SK-N-SH (cell line): ENCODE results near the gene ANKRD33B. TPM values are rescaled to one million over a fixed set of nuclear protein-coding genes. Genes with fewer than 3 reads are reported as not detected.

Source experiments
- CTCF ChIA-PET: fragments of 300-600, 350-600 bp; formaldehyde crosslinking; extraction: SDS; loops from one replicate; lab custom pipeline; 2021; lab: Yijun Ruan, JAX
- POLR2A ChIA-PET: fragments of 350-600 bp; sonication (Branson Sonifier 250); formaldehyde crosslinking; extraction: SDS; loops from one replicate; lab custom pipeline; 2020; ENCODE audit warnings: antibody characterized with exemption, inconsistent platforms; lab: Yijun Ruan, JAX
- DNase-seq: peaks from one replicate; pipeline ENCODE4 v3.0.0; 2012
- H2AFZ ChIP-seq: fragments of 200-600 bp; sonication (generic); 2 replicates; pipeline ENCODE4 v1.8.1; 2016; ENCODE audit warnings: antibody characterized with exemption, mild to moderate bottlenecking, low read depth
- H3F3A ChIP-seq: fragments of 200-600 bp; sonication (generic); replicated peaks from 2 replicates; pipeline ENCODE3; 2016; ENCODE audit warnings: antibody characterized with exemption, mild to moderate bottlenecking; ENCODE audit not compliant: insufficient read depth
- H3K27ac ChIP-seq, 2 experiments: fragments of 200-500 bp in 1 of 2; fragments of 200-600 bp in 1 of 2; sonication (Bioruptor generic) in 1 of 2; sonication (generic), shearing (Covaris generic) in 1 of 2; 2 replicates each; pipeline versions ENCODE4 v1.5.1 to v1.6.1; 2014 to 2016; ENCODE audit warnings: low read depth in 2 of 2, inconsistent platforms in 1 of 2, low read length in 1 of 2, mild to moderate bottlenecking in 1 of 2, mixed read lengths in 1 of 2
- H3K27me3 ChIP-seq: fragments of 200-600 bp; sonication (generic), shearing (Covaris generic); 2 replicates; pipeline ENCODE4 v1.6.1; 2016; ENCODE audit warnings: mixed run types; ENCODE audit not compliant: insufficient read depth
- H3K36me3 ChIP-seq, 2 experiments: fragments of 200-500 bp in 1 of 2; fragments of 200-600 bp in 1 of 2; sonication (Bioruptor generic) in 1 of 2; sonication (generic) in 1 of 2; replicated peaks in 1 of 2; 2 replicates each; pipeline versions ENCODE3 to v1.5.1; 2014 to 2016; ENCODE audit warnings: low read length in 1 of 2, mild to moderate bottlenecking in 1 of 2; ENCODE audit not compliant: insufficient read depth in 2 of 2, control insufficient read depth in 1 of 2
- H3K4me1 ChIP-seq, 2 experiments: fragments of 200-500 bp in 1 of 2; fragments of 200-600 bp in 1 of 2; sonication (Bioruptor generic) in 1 of 2; sonication (generic), shearing (Covaris generic) in 1 of 2; 2 replicates each; pipeline versions ENCODE4 v1.5.1 to v1.6.1; 2014 to 2016; ENCODE audit warnings: low read depth in 1 of 2, low read length in 1 of 2, mixed run types in 1 of 2; ENCODE audit not compliant: insufficient read depth in 2 of 2, control insufficient read depth in 1 of 2
- H3K4me2 ChIP-seq: fragments of 200-600 bp; sonication (generic), shearing (Covaris generic); 2 replicates; pipeline ENCODE4 v1.6.1; 2017; ENCODE audit warnings: mixed run types
- H3K4me3 ChIP-seq, 2 experiments: fragments of 200-500 bp in 1 of 2; fragments of 200-600 bp in 1 of 2; sonication (Bioruptor generic) in 1 of 2; sonication (generic), shearing (Covaris generic) in 1 of 2; 2 replicates each; pipeline versions ENCODE4 v1.5.1 to v1.8.1; 2014 to 2016; ENCODE audit warnings: low read depth in 2 of 2, inconsistent platforms in 1 of 2, low read length in 1 of 2, mild to moderate bottlenecking in 1 of 2, mixed read lengths in 1 of 2, moderate library complexity in 1 of 2
- H3K79me2 ChIP-seq: fragments of 200-600 bp; sonication (generic); 2 replicates; pipeline ENCODE4 v1.8.1; 2017; ENCODE audit warnings: mild to moderate bottlenecking; ENCODE audit not compliant: insufficient read depth
- H3K9ac ChIP-seq: fragments of 200-600 bp; sonication (generic); 2 replicates; pipeline ENCODE4 v1.6.1; 2017; ENCODE audit warnings: mixed run types
- H3K9me2 ChIP-seq: fragments of 200-600 bp; sonication (generic); 2 replicates; pipeline ENCODE4 v1.6.1; 2017; ENCODE audit warnings: mixed run types
- H3K9me3 ChIP-seq: fragments of 200-600 bp; sonication (generic); 2 replicates; pipeline ENCODE4 v1.6.1; 2017; ENCODE audit warnings: mixed run types, mild to moderate bottlenecking, moderate library complexity
- H4K20me1 ChIP-seq: fragments of 200-600 bp; sonication (generic); 2 replicates; pipeline ENCODE4 v1.6.1; 2017; ENCODE audit warnings: mild to moderate bottlenecking, mixed run types; ENCODE audit not compliant: insufficient read depth
- ELF1 ChIP-seq: IDR thresholded peaks from 2 replicates; pipeline ENCODE4 v1.4.0; 2012
- FOSL2 ChIP-seq: IDR thresholded peaks from 2 replicates; pipeline ENCODE4 v1.4.0; 2012; ENCODE audit warnings: low read depth, mild to moderate bottlenecking, moderate library complexity, borderline replicate concordance
- FOXJ3 ChIP-seq: sonication (generic); formaldehyde crosslinking; IDR thresholded peaks from 2 replicates; pipeline ENCODE4 v1.5.1; 2020; ENCODE audit warnings: mild to moderate bottlenecking, missing genetic modification reagents
- GABPA ChIP-seq: IDR thresholded peaks from 2 replicates; pipeline ENCODE4 v1.4.0; 2012; ENCODE audit warnings: low read depth, mild to moderate bottlenecking
- GATA2 ChIP-seq: sonication (generic); formaldehyde crosslinking; IDR thresholded peaks from 2 replicates; pipeline ENCODE4 v1.5.0; 2020; ENCODE audit warnings: mild to moderate bottlenecking, missing genetic modification reagents
- MEF2A ChIP-seq: IDR thresholded peaks from 2 replicates; pipeline ENCODE4 v1.4.0; 2012; ENCODE audit warnings: low read depth, borderline replicate concordance
- NFIC ChIP-seq: IDR thresholded peaks from 2 replicates; pipeline ENCODE4 v1.4.0; 2012; ENCODE audit warnings: borderline replicate concordance
- POLR2AphosphoS5 ChIP-seq: IDR thresholded peaks from 2 replicates; pipeline ENCODE4 v1.6.1; 2012; ENCODE audit warnings: low read depth, low read length
- RAD21 ChIP-seq: IDR thresholded peaks from 2 replicates; pipeline ENCODE4 v1.6.1; 2012; ENCODE audit warnings: mild to moderate bottlenecking, low read length
- RFX5 ChIP-seq: IDR thresholded peaks from 2 replicates; pipeline ENCODE4 v1.6.1; 2012; ENCODE audit warnings: mild to moderate bottlenecking, improper control_type of control experiment, low read length
- SMC3 ChIP-seq: IDR thresholded peaks from 2 replicates; pipeline ENCODE4 v1.6.1; 2012; ENCODE audit warnings: low read depth, low read length, improper control_type of control experiment
- TEAD4 ChIP-seq: IDR thresholded peaks from 2 replicates; pipeline ENCODE4 v1.4.0; 2012; ENCODE audit warnings: mild to moderate bottlenecking, borderline replicate concordance; ENCODE audit not compliant: insufficient read depth
- WGBS: methylation state at CpG from one replicate; pipeline ENCODE4 v1.1.6; 2017; ENCODE audit warnings: low lambda C conversion rate; 5-methylcytosine and 5-hydroxymethylcytosine counted together
- polyA plus RNA-seq, 3 experiments: library from polyadenylated mRNA; depleted of rRNA; stranded (reverse); fragments of >200 nt; gene quantifications; 2 replicates each; pipeline ENCODE4 v1.2.3, GENCODE V29; 2012
- TF ChIP-seq, protein P1 (sequence below): fragments of 150-350 bp; IDR thresholded peaks from 2 replicates; pipeline ENCODE4 v1.6.1; 2017; ENCODE audit warnings: antibody characterized with exemption, low read length, low read depth, borderline replicate concordance
- TF ChIP-seq, protein P2 (sequence below): IDR thresholded peaks from 2 replicates; pipeline ENCODE4; 2012
- TF ChIP-seq, protein P3 (sequence below): fragments of 200-600 bp; sonication (generic); IDR thresholded peaks from 2 replicates; pipeline ENCODE4 v1.6.1; 2017; ENCODE audit warnings: antibody characterized with exemption, mild to moderate bottlenecking, moderate library complexity

The ANKRD33B gene
- polyA plus RNA-seq, 1 of the 3 experiments (the other 2 are of a cell fraction), result 1.8 TPM

DNA sequence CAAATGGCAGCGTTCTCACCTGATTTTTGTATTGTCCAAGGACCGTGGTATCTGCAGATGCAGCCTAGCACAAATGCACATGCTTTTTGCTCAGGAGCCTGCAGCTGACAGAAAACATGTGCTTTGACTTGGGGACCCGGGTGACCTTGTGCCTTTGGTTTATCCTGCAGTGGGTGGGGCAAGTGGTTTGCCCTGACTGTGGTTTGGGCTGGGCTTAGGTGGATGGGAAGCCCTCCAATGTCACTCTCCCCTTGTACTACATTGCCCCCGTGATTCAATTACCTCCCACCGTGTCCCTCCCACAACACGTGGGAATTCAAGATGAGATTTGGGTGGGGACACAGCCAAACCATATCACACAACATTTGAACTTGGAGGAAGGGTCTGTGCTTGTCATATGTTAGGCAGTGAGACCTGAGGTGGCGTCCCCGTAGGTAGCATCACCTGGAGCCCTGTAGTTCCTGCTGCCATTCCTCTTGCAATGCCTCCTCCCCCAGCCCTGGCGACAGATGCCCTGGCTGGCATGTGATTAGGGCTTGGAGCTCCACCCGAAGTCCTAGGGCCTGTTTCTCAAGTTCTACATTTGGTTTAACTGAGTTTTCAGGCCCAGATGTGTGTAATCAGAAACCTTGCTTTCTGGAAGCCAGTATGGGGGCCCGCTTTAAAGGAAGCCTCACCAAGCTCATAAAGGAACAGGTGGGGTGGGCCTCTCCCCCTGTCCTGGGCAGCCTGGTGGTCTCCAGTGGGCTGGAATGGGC, 2.1 kb downstream of the ANKRD33B start (continued):
- no peak for TF ChIP-seq GATA2 (CRISPR knock-in tag)
- TF ChIP-seq, protein P1, sequence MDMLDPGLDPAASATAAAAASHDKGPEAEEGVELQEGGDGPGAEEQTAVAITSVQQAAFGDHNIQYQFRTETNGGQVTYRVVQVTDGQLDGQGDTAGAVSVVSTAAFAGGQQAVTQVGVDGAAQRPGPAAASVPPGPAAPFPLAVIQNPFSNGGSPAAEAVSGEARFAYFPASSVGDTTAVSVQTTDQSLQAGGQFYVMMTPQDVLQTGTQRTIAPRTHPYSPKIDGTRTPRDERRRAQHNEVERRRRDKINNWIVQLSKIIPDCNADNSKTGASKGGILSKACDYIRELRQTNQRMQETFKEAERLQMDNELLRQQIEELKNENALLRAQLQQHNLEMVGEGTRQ, result no peak

DNA sequence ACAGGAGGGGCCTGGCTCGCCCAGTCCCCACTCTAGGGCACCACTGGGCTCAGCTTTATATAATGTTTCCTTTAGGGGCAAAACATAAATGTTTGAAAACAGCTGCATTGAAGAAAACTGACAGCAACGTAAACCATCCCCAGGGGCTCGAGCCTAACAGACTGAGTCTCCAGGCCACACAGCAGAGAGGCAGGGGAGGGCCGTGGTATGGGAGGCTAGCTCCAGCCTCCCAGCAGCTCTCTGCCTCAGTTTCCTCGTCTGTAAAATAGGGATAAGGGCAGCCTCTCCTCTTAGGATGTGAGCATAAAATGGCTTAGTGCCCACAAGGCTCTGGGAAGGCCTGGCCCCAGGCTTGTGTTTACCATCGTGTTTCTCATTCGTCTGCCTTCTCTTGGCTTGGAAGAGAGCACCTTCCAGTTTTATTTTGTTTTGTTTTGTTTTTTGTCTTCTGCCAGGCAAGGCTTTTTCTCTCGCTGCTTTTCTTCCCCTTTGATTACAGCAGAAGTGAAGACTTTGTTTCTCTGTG, 2.7 kb downstream of the ANKRD33B start:
- H3K9ac ChIP-seq, result no peak overlapping the region
- H4K20me1 ChIP-seq, result peaks cover 31% of the 10 kb centered on the region
- DNase-seq, result no peak
- no peaks in the 10 kb centered on the region for H3K9me3 ChIP-seq
- H3K36me3 ChIP-seq, result no peaks in the 10 kb centered on the region
- 0 out of 4 replicates have a peak overlapping the region, but pooled peaks of 1 of the 2 experiments have one; percentile 74 for H3K4me3 ChIP-seq
- no peaks in the 10 kb centered on the region for H3K9me2 ChIP-seq
- H3K4me1 ChIP-seq, result peaks cover 3 to 15% of the 10 kb centered on the region in 2 experiments; a peak in 2 of 4 replicates
- ChIA-PET POLR2A (no interaction called here), CTCF (interaction anchor here (0.9 to 2.2 kb wide), 3 partner anchors 19 to 282 kb away, joined by 3 to 6 read pairs (median 3); no protein-coding TSS in a partner anchor)
- H3K79me2 ChIP-seq, result peaks cover 68% of the 10 kb centered on the region
- H2AFZ ChIP-seq, result no peak overlapping the region
- TF ChIP-seq, protein P1, result no peak
- TF ChIP-seq NFIC (no peak), FOXJ3 (CRISPR knock-in tag) (no peak), SMC3 (no peak)
- WGBS, result 79% methylated on average over 6 of the region's 8 CpGs
- H3K4me2 ChIP-seq, result peak overlapping the region; percentile 97
- peaks cover 3% of the 10 kb centered on the region for H3F3A ChIP-seq
- no peaks in the 10 kb centered on the region for H3K27me3 ChIP-seq
- H3K27ac ChIP-seq, result no peak overlapping the region

DNA sequence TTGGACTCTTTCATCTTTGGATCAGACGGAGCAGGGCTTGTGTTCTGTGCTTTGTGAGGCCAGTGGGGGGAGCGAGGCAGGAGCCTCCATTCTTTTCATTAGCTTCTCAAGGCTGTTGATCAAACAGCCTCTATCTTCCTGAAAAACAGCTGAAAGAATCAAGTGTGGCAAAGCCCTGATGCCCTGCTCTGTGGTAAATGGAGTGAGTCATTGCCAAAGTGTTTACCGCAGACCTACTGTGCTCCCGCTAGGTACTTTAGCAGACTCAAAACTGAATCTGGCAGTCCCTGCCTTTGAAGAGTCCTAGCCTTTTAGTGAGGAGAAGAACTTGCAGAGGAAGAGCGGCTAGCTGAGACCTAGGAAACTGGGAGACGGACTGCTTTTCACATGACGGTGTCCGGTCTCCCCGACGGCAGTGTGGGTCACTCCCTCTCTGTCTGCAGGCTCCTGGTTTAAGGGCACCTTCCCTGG, 3.3 kb downstream of the ANKRD33B start:
- peaks cover 3 to 15% of the 10 kb centered on the region in 2 experiments; a peak in 2 of 4 replicates for H3K4me1 ChIP-seq
- no peaks in the 10 kb centered on the region for H3K36me3 ChIP-seq
- no peak overlapping the region for H2AFZ ChIP-seq
- WGBS, result 94% methylated on average over 10 of the region's 10 CpGs
- H3K79me2 ChIP-seq, result peaks cover 68% of the 10 kb centered on the region
- peaks cover 31% of the 10 kb centered on the region for H4K20me1 ChIP-seq
- H3K4me3 ChIP-seq, result no peak overlapping the region
- H3K27ac ChIP-seq, result no peak overlapping the region
- peaks cover 3% of the 10 kb centered on the region for H3F3A ChIP-seq
- H3K9me3 ChIP-seq, result no peaks in the 10 kb centered on the region
- no peaks in the 10 kb centered on the region for H3K9me2 ChIP-seq
- ChIA-PET POLR2A (no interaction called here), CTCF (interaction anchor here (1.0 to 2.2 kb wide), 3 partner anchors 19 to 61 kb away, joined by 3 to 6 read pairs (median 3); no protein-coding TSS in a partner anchor)
- no peak for DNase-seq
- H3K9ac ChIP-seq, result no peak overlapping the region
- H3K4me2 ChIP-seq, result peak overlapping the region; percentile 97; the same call in 1 of the 2 replicates
- H3K27me3 ChIP-seq, result no peaks in the 10 kb centered on the region
- TF ChIP-seq MEF2A, result no peak
- no peak for TF ChIP-seq FOSL2
- TF ChIP-seq, protein P2, sequence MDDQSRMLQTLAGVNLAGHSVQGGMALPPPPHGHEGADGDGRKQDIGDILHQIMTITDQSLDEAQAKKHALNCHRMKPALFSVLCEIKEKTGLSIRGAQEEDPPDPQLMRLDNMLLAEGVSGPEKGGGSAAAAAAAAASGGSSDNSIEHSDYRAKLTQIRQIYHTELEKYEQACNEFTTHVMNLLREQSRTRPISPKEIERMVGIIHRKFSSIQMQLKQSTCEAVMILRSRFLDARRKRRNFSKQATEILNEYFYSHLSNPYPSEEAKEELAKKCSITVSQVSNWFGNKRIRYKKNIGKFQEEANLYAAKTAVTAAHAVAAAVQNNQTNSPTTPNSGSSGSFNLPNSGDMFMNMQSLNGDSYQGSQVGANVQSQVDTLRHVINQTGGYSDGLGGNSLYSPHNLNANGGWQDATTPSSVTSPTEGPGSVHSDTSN, result no peak
- TF ChIP-seq RAD21, result no peak
- no peak for TF ChIP-seq RFX5
- TF ChIP-seq, protein P3, sequence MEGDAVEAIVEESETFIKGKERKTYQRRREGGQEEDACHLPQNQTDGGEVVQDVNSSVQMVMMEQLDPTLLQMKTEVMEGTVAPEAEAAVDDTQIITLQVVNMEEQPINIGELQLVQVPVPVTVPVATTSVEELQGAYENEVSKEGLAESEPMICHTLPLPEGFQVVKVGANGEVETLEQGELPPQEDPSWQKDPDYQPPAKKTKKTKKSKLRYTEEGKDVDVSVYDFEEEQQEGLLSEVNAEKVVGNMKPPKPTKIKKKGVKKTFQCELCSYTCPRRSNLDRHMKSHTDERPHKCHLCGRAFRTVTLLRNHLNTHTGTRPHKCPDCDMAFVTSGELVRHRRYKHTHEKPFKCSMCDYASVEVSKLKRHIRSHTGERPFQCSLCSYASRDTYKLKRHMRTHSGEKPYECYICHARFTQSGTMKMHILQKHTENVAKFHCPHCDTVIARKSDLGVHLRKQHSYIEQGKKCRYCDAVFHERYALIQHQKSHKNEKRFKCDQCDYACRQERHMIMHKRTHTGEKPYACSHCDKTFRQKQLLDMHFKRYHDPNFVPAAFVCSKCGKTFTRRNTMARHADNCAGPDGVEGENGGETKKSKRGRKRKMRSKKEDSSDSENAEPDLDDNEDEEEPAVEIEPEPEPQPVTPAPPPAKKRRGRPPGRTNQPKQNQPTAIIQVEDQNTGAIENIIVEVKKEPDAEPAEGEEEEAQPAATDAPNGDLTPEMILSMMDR, result no peak
- no peak for TF ChIP-seq GABPA
- no peak for TF ChIP-seq SMC3
- TF ChIP-seq NFIC, result no peak
- no peak for TF ChIP-seq POLR2AphosphoS5
- TF ChIP-seq TEAD4, result no peak
- no peak for TF ChIP-seq ELF1
